Measurements from ENCODE around the gene INPP5K.

DNA sequence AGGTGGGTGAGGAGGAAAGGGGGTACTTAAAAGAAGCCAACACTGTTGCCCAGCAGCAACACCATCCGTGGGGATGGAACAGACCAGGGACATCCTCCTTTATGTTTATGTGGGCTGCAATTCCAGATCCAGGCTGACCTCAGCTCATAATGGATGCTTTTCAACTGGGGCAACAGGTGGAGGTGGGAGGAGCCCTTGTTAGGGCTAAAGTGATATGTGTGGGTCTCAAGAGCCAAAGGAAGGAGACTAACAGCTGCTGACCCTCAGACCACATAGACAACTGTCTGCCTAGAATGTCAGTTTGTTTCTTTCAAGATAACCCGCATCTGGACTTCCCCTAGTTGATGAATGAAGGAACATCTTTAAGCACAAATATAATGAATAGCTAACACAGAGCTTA lies 2.0 kb upstream of the INPP5K start:
- TF ChIP-seq, protein P1, sequence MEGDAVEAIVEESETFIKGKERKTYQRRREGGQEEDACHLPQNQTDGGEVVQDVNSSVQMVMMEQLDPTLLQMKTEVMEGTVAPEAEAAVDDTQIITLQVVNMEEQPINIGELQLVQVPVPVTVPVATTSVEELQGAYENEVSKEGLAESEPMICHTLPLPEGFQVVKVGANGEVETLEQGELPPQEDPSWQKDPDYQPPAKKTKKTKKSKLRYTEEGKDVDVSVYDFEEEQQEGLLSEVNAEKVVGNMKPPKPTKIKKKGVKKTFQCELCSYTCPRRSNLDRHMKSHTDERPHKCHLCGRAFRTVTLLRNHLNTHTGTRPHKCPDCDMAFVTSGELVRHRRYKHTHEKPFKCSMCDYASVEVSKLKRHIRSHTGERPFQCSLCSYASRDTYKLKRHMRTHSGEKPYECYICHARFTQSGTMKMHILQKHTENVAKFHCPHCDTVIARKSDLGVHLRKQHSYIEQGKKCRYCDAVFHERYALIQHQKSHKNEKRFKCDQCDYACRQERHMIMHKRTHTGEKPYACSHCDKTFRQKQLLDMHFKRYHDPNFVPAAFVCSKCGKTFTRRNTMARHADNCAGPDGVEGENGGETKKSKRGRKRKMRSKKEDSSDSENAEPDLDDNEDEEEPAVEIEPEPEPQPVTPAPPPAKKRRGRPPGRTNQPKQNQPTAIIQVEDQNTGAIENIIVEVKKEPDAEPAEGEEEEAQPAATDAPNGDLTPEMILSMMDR (IDR thresholded peaks at IDR 0.05) = no peak
- no peak for TF ChIP-seq POLR2A (IDR thresholded peaks at IDR 0.05)
